Measurements from ENCODE around the gene ZNF516. TPM values are rescaled to one million over a fixed set of nuclear protein-coding genes. Genes with fewer than 3 reads are reported as not detected.

ZNF516 gene
- total and polyA plus RNA-seq, 2 experiments from 2014 or later, result 17.0 to 78.6 TPM

- no peak for DNase-seq (ENCODE audit: low read depth in 1 of 2, low spot score in 1 of 2)
- TF ChIP-seq, protein P1, sequence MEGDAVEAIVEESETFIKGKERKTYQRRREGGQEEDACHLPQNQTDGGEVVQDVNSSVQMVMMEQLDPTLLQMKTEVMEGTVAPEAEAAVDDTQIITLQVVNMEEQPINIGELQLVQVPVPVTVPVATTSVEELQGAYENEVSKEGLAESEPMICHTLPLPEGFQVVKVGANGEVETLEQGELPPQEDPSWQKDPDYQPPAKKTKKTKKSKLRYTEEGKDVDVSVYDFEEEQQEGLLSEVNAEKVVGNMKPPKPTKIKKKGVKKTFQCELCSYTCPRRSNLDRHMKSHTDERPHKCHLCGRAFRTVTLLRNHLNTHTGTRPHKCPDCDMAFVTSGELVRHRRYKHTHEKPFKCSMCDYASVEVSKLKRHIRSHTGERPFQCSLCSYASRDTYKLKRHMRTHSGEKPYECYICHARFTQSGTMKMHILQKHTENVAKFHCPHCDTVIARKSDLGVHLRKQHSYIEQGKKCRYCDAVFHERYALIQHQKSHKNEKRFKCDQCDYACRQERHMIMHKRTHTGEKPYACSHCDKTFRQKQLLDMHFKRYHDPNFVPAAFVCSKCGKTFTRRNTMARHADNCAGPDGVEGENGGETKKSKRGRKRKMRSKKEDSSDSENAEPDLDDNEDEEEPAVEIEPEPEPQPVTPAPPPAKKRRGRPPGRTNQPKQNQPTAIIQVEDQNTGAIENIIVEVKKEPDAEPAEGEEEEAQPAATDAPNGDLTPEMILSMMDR (IDR thresholded peaks at IDR 0.05; ENCODE audit: low read depth, low read length), result no peak
- H3K36me3 ChIP-seq, result no peaks in the 10 kb centered on the region
- no peaks in the 10 kb centered on the region for H3K27me3 ChIP-seq
- no peak overlapping the region for H3K27ac ChIP-seq
- H3K4me3 ChIP-seq, result no peak overlapping the region
- no peaks in the 10 kb centered on the region for H3K9me3 ChIP-seq (ENCODE audit: low read depth)
- no peaks in the 10 kb centered on the region for H3K4me1 ChIP-seq (ENCODE audit: low read depth)
Measured at GRCh38 chr18:76388261-76388660, 106.8 kb downstream of the ZNF516 start.

DNA sequence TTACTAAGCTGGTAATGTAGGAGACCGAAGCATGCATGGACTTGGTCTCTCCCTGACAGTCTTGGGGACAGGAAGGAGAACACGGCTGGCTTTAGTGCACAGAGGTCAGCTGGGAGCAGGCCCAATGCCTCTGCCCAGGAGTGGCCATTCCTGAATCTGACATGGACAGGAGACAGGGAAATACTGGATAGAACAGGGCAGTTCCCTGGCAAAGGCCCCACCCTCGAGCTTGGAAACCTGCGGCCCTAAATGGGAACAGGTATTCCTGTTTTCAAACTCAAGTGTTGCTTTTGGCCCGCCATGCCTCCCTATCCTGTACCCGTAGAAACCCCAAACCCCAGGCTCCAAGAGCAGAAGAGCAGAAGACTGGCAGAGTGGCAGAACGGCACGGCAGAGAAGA lies 107.4 kb downstream of the ZNF516 start:
- Histone ChIP-seq H3K4me3 (no peak overlapping the region), H3K9me3 (ENCODE audit: low read depth) (no peaks in the 10 kb centered on the region), H3K27ac (no peak overlapping the region), H3K27me3 (no peaks in the 10 kb centered on the region), H3K4me1 (ENCODE audit: low read depth) (no peaks in the 10 kb centered on the region), H3K36me3 (no peaks in the 10 kb centered on the region)
- no peak for DNase-seq (ENCODE audit: low read depth in 1 of 2, low spot score in 1 of 2)
- TF ChIP-seq, protein P1 (IDR thresholded peaks at IDR 0.05; ENCODE audit: low read depth, low read length), result no peak

GRCh38 chr18:76386886-76387285 lies 108.2 kb downstream of the ZNF516 start:
- Histone ChIP-seq H3K27me3 (no peaks in the 10 kb centered on the region), H3K4me3 (no peak overlapping the region), H3K9me3 (ENCODE audit: low read depth) (no peaks in the 10 kb centered on the region), H3K27ac (no peak overlapping the region), H3K36me3 (no peaks in the 10 kb centered on the region), H3K4me1 (ENCODE audit: low read depth) (no peaks in the 10 kb centered on the region)
- DNase-seq (ENCODE audit: low read depth in 1 of 2, low spot score in 1 of 2), result no peak
- TF ChIP-seq, protein P1 (IDR thresholded peaks at IDR 0.05; ENCODE audit: low read depth, low read length), result no peak

DNA sequence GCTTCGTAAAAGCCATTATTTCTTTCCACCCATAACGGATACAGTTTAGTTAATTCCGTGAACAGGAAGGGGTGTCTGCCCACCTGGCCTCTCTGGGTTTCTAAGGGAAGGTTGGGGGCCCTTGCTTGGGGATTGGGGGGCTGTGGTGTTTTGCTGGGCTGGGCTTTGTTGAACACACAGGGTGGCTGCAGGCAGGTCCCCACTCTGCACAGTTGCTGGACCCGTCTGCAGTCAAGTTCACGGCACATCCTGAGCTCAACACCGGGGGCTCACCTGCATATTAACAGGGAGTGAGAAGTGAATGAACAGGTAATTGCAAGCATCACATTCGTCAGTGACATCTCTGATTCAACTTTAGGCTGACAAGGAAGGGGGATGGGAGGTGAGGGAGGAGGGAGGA lies 109.0 kb downstream of the ZNF516 start:
- no peaks in the 10 kb centered on the region for H3K4me1 ChIP-seq (ENCODE audit: low read depth)
- DNase-seq (ENCODE audit: low read depth in 1 of 2, low spot score in 1 of 2), result no peak
- no peaks in the 10 kb centered on the region for H3K9me3 ChIP-seq (ENCODE audit: low read depth)
- H3K4me3 ChIP-seq, result no peak overlapping the region
- no peak overlapping the region for H3K27ac ChIP-seq
- TF ChIP-seq, protein P1 (IDR thresholded peaks at IDR 0.05; ENCODE audit: low read depth, low read length), result no peak
- H3K36me3 ChIP-seq, result no peaks in the 10 kb centered on the region
- no peaks in the 10 kb centered on the region for H3K27me3 ChIP-seq

DNA sequence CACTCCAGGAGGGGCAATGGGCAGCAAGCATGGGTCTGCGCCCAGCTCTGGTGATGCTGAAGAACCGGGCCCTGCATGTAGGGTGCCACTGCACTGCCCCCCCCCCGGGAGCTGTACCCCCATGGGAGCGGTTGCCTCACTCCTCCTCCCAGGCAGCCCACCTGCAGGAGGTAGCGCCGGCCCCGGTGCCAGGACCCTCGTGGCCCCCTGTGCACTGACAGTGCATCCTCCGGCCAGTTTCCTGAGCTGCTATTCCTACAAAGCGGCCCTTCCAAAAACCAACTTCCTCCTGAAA lies 109.4 kb downstream of the ZNF516 start:
- Histone ChIP-seq H3K27me3 (no peaks in the 10 kb centered on the region), H3K9me3 (ENCODE audit: low read depth) (no peaks in the 10 kb centered on the region), H3K36me3 (no peaks in the 10 kb centered on the region), H3K27ac (no peak overlapping the region), H3K4me3 (no peak overlapping the region), H3K4me1 (ENCODE audit: low read depth) (no peaks in the 10 kb centered on the region)
- no peak for DNase-seq (ENCODE audit: low read depth in 1 of 2, low spot score in 1 of 2)
- TF ChIP-seq, protein P1 (IDR thresholded peaks at IDR 0.05; ENCODE audit: low read depth, low read length), result no peak
